22Rv1 (cell line): ENCODE results near the gene DPM2.

ENCODE experiments used
- CTCF ChIP-seq: fragments of 450-650 bp; IDR thresholded peaks from 2 replicates; pipeline ENCODE4 v1.5.1; 2017; ENCODE audit warnings: mild to moderate bottlenecking
- ZFX ChIP-seq: fragments of 450-650 bp; IDR thresholded peaks from 2 replicates; pipeline ENCODE4 v1.6.1; 2017; ENCODE audit warnings: antibody characterized with exemption, borderline replicate concordance

- TF ChIP-seq CTCF = no peak
- no peak for TF ChIP-seq ZFX
Measured at GRCh38 chr9:127937388-127938297, at the start of gene DPM2.
